LoVo (cell line): ENCODE data around the gene ANTXRL.
"Not testable (repeated sequence)": the region's sequence is repeated elsewhere in the genome, so short reads cannot be mapped to it uniquely, and the experiment has no call there.

ENCODE experiments used
- DNase-seq: peaks from one replicate; pipeline ENCODE4 v3.0.0-alpha.2; 2016; ENCODE audit warnings: low spot score

ANTXRL gene

GRCh38 chr10:46330894-46331293 is 44.1 kb downstream of the ANTXRL start:
- DNase-seq = no peak

GRCh38 chr10:46365484-46365883 is 78.7 kb downstream of the ANTXRL start:
- not testable (repeated sequence) for DNase-seq

GRCh38 chr10:46367209-46367608 is 80.4 kb downstream of the ANTXRL start:
- not testable (repeated sequence) for DNase-seq

- DNase-seq = not testable (repeated sequence)
Observed at GRCh38 chr10:46367666-46368240, 81.0 kb downstream of the ANTXRL start.

- DNase-seq = not testable (repeated sequence)
Observed at GRCh38 chr10:46368956-46369355, 82.2 kb downstream of the ANTXRL start.

- not testable (repeated sequence) for DNase-seq
Observed at GRCh38 chr10:46374410-46374809, 87.6 kb downstream of the ANTXRL start.

- not testable (repeated sequence) for DNase-seq
Observed at GRCh38 chr10:46375406-46375805, 88.6 kb downstream of the ANTXRL start, which contains the start of gene ANXA8L1. TSS of gene ANXA8L1 (plus strand) at chr10:46375776. CDS start at chr10:46375852, 76 bp downstream.

- DNase-seq = not testable (repeated sequence)
Observed at GRCh38 chr10:46377022-46377421, 90.2 kb downstream of the ANTXRL start.

GRCh38 chr10:46377651-46378050 is 90.9 kb downstream of the ANTXRL start:
- not testable (repeated sequence) for DNase-seq

- not testable (repeated sequence) for DNase-seq
Observed at GRCh38 chr10:46378108-46378507, 91.3 kb downstream of the ANTXRL start.

GRCh38 chr10:46379233-46379848 is 92.5 kb downstream of the ANTXRL start:
- DNase-seq = not testable (repeated sequence)
